Skeletal muscle tissue (tissue), 4 donors: ENCODE data around the gene TSPAN1. TPM values are rescaled to one million over a fixed set of nuclear protein-coding genes. Genes with fewer than 3 reads are reported as not detected.
"Not testable (repeated sequence)": the region's sequence is repeated elsewhere in the genome, so short reads cannot be mapped to it uniquely, and the experiment has no call there.

Experiments
- H3K27ac ChIP-seq: one replicate; pipeline ENCODE4 v1.7.0; 2013; ENCODE audit warnings: mild to moderate bottlenecking, low read depth, low read length, inconsistent platforms
- H3K27me3 ChIP-seq, 3 donors: one replicate each; pipeline ENCODE4 v1.7.0; 2013; ENCODE audit warnings: low read length in 3 of 3; ENCODE audit not compliant: control insufficient read depth in 3 of 3, insufficient read depth in 3 of 3
- H3K36me3 ChIP-seq, 3 donors: one replicate each; pipeline ENCODE4 v1.7.0; 2013; ENCODE audit warnings: low read length in 3 of 3; ENCODE audit not compliant: control insufficient read depth in 3 of 3, insufficient read depth in 3 of 3
- H3K4me1 ChIP-seq, 3 donors: one replicate each; pipeline ENCODE4 v1.7.0; 2013; ENCODE audit warnings: low read length in 3 of 3, mild to moderate bottlenecking in 3 of 3; ENCODE audit not compliant: control insufficient read depth in 3 of 3, insufficient read depth in 3 of 3
- H3K4me3 ChIP-seq, 3 donors: one replicate each; pipeline ENCODE4 v1.7.0; 2013; ENCODE audit warnings: low read length in 3 of 3
- H3K9ac ChIP-seq, 3 donors: one replicate each; pipeline ENCODE4 v1.7.0; 2013; ENCODE audit warnings: low read length in 3 of 3, mild to moderate bottlenecking in 3 of 3, moderate library complexity in 2 of 3, low read depth in 1 of 3
- H3K9me3 ChIP-seq, 3 donors: one replicate each; pipeline ENCODE4 v1.7.0; 2013; ENCODE audit warnings: low read length in 3 of 3; ENCODE audit not compliant: control insufficient read depth in 3 of 3
- total RNA-seq: library from RNA; depleted of rRNA; stranded (reverse); fragments of >200 nt; gene quantifications from one replicate; pipeline ENCODE4 v1.2.3, GENCODE V29; 2014
- donor health status: Osteomylitis.

The TSPAN1 gene
- total RNA-seq, 1 donor from 2014 or later, result not detected

- Histone ChIP-seq H3K27ac (no peak overlapping the region), H3K36me3 (no peaks in the 10 kb centered on the region), H3K27me3 (no peaks in the 10 kb centered on the region), H3K4me3 (no peak overlapping the region), H3K9me3 (no peaks in the 10 kb centered on the region), H3K4me1 (peaks cover 0 to 7% (median 4%) of the 10 kb centered on the region in 3 donors), H3K9ac (no peak overlapping the region)
These were observed 35.7 kb downstream of the TSPAN1 start for GRCh38 chr1:46210561-46210960.

DNA sequence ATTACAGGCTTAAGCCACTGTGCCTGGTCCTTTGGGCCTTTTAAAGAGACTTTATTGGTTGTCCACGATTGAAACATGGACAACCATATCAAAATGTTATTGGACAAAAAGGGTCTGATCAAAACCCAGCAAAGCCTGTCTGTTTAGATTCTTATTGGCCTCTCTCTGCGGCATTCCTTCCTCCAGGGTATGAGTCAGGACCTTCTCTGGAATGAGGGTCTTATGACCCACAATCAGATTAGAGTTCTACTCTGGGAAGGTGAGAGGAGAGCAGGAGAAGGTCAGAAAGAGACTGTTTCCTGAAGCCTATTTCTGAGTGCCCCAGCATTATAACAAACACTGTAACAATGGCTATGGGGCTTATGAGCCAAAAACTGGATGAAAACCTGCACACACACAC lies 36.2 kb downstream of the TSPAN1 start:
- no peaks in the 10 kb centered on the region for H3K9me3 ChIP-seq
- no peak overlapping the region for H3K27ac ChIP-seq

DNA sequence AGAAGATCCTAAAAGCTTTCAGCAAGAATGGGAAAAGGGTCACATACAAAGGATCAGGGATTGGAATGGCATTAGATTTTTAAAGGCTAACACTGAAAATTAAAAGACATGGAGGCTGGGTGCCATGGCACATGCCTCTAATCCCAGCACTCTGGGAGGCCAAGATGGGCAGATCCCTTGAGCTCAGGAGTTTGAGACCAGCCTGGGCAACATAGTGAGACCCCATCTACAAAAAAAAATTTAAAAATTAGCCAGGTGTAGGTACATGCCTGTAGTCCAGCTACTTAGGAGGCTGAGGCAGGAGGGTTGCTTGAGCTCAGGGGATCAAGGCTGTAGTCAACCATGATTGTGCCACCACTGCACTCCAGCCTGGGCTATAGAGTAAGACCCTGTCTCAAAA lies 40.6 kb downstream of the TSPAN1 start:
- H3K27ac ChIP-seq, result no peak overlapping the region
- H3K9ac ChIP-seq, result no peak overlapping the region
- no peaks in the 10 kb centered on the region for H3K27me3 ChIP-seq
- no peaks in the 10 kb centered on the region for H3K4me1 ChIP-seq
- H3K9me3 ChIP-seq, result no peaks in the 10 kb centered on the region
- no peaks in the 10 kb centered on the region for H3K36me3 ChIP-seq
- H3K4me3 ChIP-seq, result no peak overlapping the region

More for the DNA sequence above, 36.2 kb downstream of the TSPAN1 start:
- Histone ChIP-seq H3K27me3 (no peaks in the 10 kb centered on the region), H3K4me1 (peaks cover 0 to 4% (median 2%) of the 10 kb centered on the region in 3 donors), H3K36me3 (no peaks in the 10 kb centered on the region), H3K9ac (no peak overlapping the region), H3K4me3 (no peak overlapping the region)

DNA sequence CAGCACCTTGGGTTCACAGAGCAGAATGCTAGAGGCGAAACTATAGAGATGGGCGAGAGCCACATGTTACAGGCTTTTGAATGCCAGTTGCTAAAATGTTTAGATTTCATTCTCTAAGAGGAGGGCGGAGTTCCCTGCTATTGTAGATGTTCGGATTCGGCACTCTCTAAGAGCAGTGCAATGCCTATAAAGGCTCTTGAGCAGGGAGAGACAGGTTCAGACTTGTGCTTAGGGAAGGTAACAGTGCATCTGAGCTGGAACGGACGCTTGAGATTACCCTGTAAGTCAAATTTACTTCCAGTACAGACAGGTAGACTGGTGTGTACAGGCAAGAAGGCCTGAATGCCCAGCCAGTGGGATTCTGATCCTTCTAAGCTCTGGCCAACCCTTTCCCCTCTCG lies 43.6 kb downstream of the TSPAN1 start:
- Histone ChIP-seq H3K9ac (no peak overlapping the region), H3K4me3 (no peak overlapping the region), H3K36me3 (no peaks in the 10 kb centered on the region), H3K9me3 (no peaks in the 10 kb centered on the region), H3K27ac (no peak overlapping the region), H3K27me3 (no peaks in the 10 kb centered on the region), H3K4me1 (no peaks in the 10 kb centered on the region)

- Histone ChIP-seq H3K9me3 (no peaks in the 10 kb centered on the region), H3K4me1 (peaks cover 0 to 3% (median 0%) of the 10 kb centered on the region in 3 donors), H3K36me3 (no peaks in the 10 kb centered on the region), H3K4me3 (no peak overlapping the region), H3K27me3 (no peaks in the 10 kb centered on the region), H3K27ac (no peak overlapping the region), H3K9ac (no peak overlapping the region)
These were observed 44.9 kb downstream of the TSPAN1 start for GRCh38 chr1:46219551-46220520.

GRCh38 chr1:46220808-46221207 lies 45.9 kb downstream of the TSPAN1 start:
- no peaks in the 10 kb centered on the region for H3K27me3 ChIP-seq
- no peak overlapping the region for H3K27ac ChIP-seq
- no peak overlapping the region for H3K9ac ChIP-seq
- peaks cover 0 to 3% (median 0%) of the 10 kb centered on the region in 3 donors for H3K4me1 ChIP-seq
- H3K9me3 ChIP-seq, result no peaks in the 10 kb centered on the region
- H3K36me3 ChIP-seq, result no peaks in the 10 kb centered on the region
- H3K4me3 ChIP-seq, result no peak overlapping the region

DNA sequence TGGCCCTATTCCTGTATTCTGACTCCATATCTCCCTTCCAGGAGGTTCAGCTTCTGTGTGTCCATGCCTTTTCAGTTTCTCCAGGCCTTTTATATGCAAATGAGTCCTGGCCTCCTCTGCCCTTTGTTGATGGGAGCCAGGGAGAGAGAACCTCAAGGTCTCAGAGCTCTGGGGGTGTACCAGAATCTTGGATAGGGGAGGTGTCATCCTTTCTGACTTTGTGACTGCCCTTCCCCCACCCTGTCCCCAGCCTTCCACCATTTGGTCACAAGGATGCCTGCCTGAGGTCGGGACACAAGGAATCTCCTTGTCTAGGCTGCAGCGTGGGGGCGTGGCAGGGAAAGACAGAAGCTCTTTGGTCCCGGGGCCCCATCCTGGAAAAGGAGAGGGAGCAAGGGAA lies 46.9 kb downstream of the TSPAN1 start:
- H3K9ac ChIP-seq, result no peak overlapping the region
- no peak overlapping the region for H3K4me3 ChIP-seq
- no peaks in the 10 kb centered on the region for H3K27me3 ChIP-seq
- H3K27ac ChIP-seq, result no peak overlapping the region
- H3K4me1 ChIP-seq, result peaks cover 0 to 3% (median 0%) of the 10 kb centered on the region in 3 donors
- no peaks in the 10 kb centered on the region for H3K36me3 ChIP-seq
- no peaks in the 10 kb centered on the region for H3K9me3 ChIP-seq

- not testable (repeated sequence) for H3K9me3 ChIP-seq, H3K36me3 ChIP-seq, H3K9ac ChIP-seq, H3K4me3 ChIP-seq, H3K27ac ChIP-seq, H3K27me3 ChIP-seq, H3K4me1 ChIP-seq
These were observed 48.2 kb downstream of the TSPAN1 start for GRCh38 chr1:46223055-46223454.

DNA sequence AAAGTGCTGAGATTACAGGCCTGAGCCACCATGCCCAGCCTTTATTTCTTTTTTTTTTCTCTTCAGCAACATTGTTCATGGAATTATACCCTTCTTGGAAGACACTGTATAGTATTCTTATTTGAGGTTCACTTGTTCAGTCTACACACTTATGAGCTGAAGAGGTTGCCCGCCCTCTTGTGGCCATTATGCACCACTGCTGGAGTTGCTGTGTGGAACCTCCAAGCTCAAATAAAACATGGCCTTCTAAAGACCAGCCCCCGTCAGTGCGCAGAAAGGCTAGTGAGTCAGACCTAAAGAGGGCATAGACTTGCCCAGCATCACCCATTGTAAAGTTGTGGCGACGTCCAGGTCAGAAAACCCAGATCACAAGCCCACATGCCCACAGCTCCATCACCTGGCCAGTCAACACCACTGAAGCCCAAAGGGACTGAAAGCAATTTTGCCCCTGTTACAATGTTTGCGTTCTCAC lies 48.6 kb downstream of the TSPAN1 start:
- Histone ChIP-seq H3K27ac (no peak overlapping the region), H3K4me3 (no peak overlapping the region), H3K9me3 (no peaks in the 10 kb centered on the region), H3K27me3 (no peaks in the 10 kb centered on the region), H3K4me1 (peaks cover 0 to 3% (median 0%) of the 10 kb centered on the region in 3 donors), H3K36me3 (no peaks in the 10 kb centered on the region), H3K9ac (peak overlapping the region in 2 of 3 donors; percentile 30 to 33)

GRCh38 chr1:46224966-46225365 lies 50.1 kb downstream of the TSPAN1 start:
- Histone ChIP-seq H3K27ac (no peak overlapping the region), H3K9me3 (no peaks in the 10 kb centered on the region), H3K4me3 (no peak overlapping the region), H3K27me3 (no peaks in the 10 kb centered on the region), H3K36me3 (no peaks in the 10 kb centered on the region), H3K4me1 (peaks cover 0 to 3% (median 0%) of the 10 kb centered on the region in 3 donors), H3K9ac (no peak overlapping the region)
